K562 (cell line): Measurements from ENCODE around the gene PDZK1IP1. TPM values are rescaled to one million over a fixed set of nuclear protein-coding genes. Genes with fewer than 3 reads are reported as not detected.
A peak's percentile ranks its signal among the peaks of the same experiment; 100 is the strongest.

ENCODE experiments used
- CHD1 ChIP-seq: fragments of 200-600 bp; sonication (generic); IDR thresholded peaks from one replicate; pipeline ENCODE4 v1.6.1; 2012; ENCODE audit warnings: mild to moderate bottlenecking, moderate library complexity, low read length, inconsistent platforms
- HDAC8 ChIP-seq: fragments of 450-650 bp; IDR thresholded peaks from 2 replicates; pipeline ENCODE4 v1.6.1; 2016; ENCODE audit warnings: mild to moderate bottlenecking, missing genetic modification characterization, moderate library complexity, missing compliant biosample characterization
- MCM5 ChIP-seq: fragments of 450-650 bp; IDR thresholded peaks from 2 replicates; pipeline ENCODE4 v1.6.1; 2016; ENCODE audit warnings: low read depth
- NCOA1 ChIP-seq: fragments of 450-650 bp; IDR thresholded peaks from 2 replicates; pipeline ENCODE4 v1.6.1; 2016; ENCODE audit warnings: low read depth
- PHF20 ChIP-seq: fragments of 450-650 bp; IDR thresholded peaks from 2 replicates; pipeline ENCODE4 v1.6.1; 2018; ENCODE audit not compliant: partially characterized antibody
- STAG1 ChIP-seq: sonication (generic); formaldehyde crosslinking; IDR thresholded peaks from 2 replicates; pipeline ENCODE4 v1.5.0; 2020; ENCODE audit warnings: missing genetic modification reagents, borderline replicate concordance
- TAF9B ChIP-seq: fragments of 450-650 bp; IDR thresholded peaks from 2 replicates; pipeline ENCODE4 v1.6.1; 2018; ENCODE audit warnings: mild to moderate bottlenecking; ENCODE audit not compliant: partially characterized antibody
- ZBTB17 ChIP-seq: fragments of 450-650 bp; formaldehyde crosslinking; IDR thresholded peaks from 2 replicates; pipeline ENCODE4 v1.4.0; 2020; ENCODE audit warnings: mild to moderate bottlenecking
- ZNF197 ChIP-seq: fragments of 200-800 bp; sonication (Bioruptor generic); IDR thresholded peaks from 2 replicates; pipeline ENCODE4 v1.6.1; 2016; ENCODE audit warnings: low read depth, missing genetic modification characterization, missing compliant biosample characterization
- ZNF551 ChIP-seq: fragments of 250-450 bp; sonication (Bioruptor Pico); IDR thresholded peaks from 2 replicates; pipeline ENCODE4 v1.5.0; 2021; ENCODE audit warnings: mild to moderate bottlenecking, moderate library complexity
- polyA plus RNA-seq, 8 experiments: library from polyadenylated mRNA; depleted of rRNA in 4 of 8; stranded (reverse) in 5 of 8; unstranded in 3 of 8; fragments of >200 nt; fragmentation: Nextera tagmentation in 2 of 8; fragmentation: Illumina TruSeq in 1 of 8; extraction: Ambion mirVana in 2 of 8; extraction: Trizol in 1 of 8; gene quantifications; 2 replicates each; pipeline versions ENCODE4 v1.2.1 to v1.2.3, GENCODE V29; 2011 to 2014; ENCODE audit warnings: inconsistent platforms in 1 of 8, missing spikeins in 1 of 8
- total RNA-seq, 7 experiments: library from RNA; depleted of rRNA in 6 of 7; stranded (reverse); fragments of >200 nt in 6 of 7; fragmentation: Illumina TruSeq in 2 of 7; extraction: Trizol in 2 of 7; gene quantifications; 2 replicates each; pipeline versions ENCODE4 v1.2.1 to v1.2.3, GENCODE V29; 2011 to 2021; ENCODE audit warnings: low replicate concordance in 1 of 7
- TF ChIP-seq, protein P1 (sequence below), 2 experiments: fragments of 450-650 bp; IDR thresholded peaks; 2 replicates each; pipeline ENCODE4 v1.6.1; 2016; ENCODE audit warnings: mild to moderate bottlenecking in 2 of 2, borderline replicate concordance in 1 of 2, low read depth in 1 of 2, moderate library complexity in 1 of 2
- TF ChIP-seq, protein P2 (sequence below): fragments of 450-650 bp; formaldehyde crosslinking; IDR thresholded peaks from 2 replicates; pipeline ENCODE4 v1.4.0; 2020; ENCODE audit warnings: mild to moderate bottlenecking, mixed read lengths
- TF ChIP-seq, protein P3 (sequence below): fragments of 450-650 bp; formaldehyde crosslinking; IDR thresholded peaks from 2 replicates; pipeline ENCODE4 v1.4.0; 2020; ENCODE audit warnings: mild to moderate bottlenecking, moderate library complexity
- TF ChIP-seq, protein P4 (sequence below): sonication (generic); formaldehyde crosslinking; IDR thresholded peaks from 2 replicates; pipeline ENCODE4 v1.8.1; 2023; ENCODE audit warnings: mild to moderate bottlenecking, missing genetic modification reagents

PDZK1IP1 gene
- total and polyA plus RNA-seq, 9 of the 15 experiments (the other 6 are each of a cell fraction or from before 2014, with no cell fraction given): 0.17 to 0.68 (median 0.53) TPM; not detected in 2

DNA sequence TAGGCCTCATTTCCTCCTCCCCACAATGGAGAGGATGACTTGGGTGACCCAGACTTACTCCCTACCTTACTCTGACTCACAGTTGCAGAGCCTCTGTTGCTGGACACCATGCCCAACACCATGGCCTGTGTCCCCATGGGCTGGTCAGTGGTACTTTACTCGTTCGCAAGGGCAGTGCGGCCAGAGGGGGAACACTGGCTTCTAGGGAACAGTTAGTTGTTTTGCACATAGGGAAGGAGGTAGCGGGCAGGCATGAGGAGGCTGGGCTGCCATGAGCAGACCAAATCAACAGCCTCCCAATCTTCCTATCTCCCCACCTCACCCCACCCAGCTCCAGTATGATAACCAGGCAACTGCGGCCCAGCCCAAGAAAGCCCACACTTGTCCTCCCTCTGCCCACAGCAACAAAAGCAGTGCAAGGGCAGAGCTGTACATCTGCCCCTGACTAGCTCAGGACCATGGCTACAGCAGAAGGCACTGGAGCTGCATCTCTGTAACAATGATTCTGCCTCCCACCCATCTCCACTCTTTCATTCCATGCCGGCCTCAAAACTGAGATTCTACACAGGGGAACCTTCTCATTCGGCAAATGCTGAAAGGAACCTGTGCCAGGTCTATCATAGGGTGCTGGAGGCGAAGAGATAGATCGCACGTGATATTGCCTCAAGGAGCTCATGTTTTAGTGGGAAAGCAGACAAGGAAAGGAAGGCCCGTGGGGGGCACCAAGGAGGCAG is 23.6 kb upstream of the PDZK1IP1 start (continued):
- TF ChIP-seq, protein P1, sequence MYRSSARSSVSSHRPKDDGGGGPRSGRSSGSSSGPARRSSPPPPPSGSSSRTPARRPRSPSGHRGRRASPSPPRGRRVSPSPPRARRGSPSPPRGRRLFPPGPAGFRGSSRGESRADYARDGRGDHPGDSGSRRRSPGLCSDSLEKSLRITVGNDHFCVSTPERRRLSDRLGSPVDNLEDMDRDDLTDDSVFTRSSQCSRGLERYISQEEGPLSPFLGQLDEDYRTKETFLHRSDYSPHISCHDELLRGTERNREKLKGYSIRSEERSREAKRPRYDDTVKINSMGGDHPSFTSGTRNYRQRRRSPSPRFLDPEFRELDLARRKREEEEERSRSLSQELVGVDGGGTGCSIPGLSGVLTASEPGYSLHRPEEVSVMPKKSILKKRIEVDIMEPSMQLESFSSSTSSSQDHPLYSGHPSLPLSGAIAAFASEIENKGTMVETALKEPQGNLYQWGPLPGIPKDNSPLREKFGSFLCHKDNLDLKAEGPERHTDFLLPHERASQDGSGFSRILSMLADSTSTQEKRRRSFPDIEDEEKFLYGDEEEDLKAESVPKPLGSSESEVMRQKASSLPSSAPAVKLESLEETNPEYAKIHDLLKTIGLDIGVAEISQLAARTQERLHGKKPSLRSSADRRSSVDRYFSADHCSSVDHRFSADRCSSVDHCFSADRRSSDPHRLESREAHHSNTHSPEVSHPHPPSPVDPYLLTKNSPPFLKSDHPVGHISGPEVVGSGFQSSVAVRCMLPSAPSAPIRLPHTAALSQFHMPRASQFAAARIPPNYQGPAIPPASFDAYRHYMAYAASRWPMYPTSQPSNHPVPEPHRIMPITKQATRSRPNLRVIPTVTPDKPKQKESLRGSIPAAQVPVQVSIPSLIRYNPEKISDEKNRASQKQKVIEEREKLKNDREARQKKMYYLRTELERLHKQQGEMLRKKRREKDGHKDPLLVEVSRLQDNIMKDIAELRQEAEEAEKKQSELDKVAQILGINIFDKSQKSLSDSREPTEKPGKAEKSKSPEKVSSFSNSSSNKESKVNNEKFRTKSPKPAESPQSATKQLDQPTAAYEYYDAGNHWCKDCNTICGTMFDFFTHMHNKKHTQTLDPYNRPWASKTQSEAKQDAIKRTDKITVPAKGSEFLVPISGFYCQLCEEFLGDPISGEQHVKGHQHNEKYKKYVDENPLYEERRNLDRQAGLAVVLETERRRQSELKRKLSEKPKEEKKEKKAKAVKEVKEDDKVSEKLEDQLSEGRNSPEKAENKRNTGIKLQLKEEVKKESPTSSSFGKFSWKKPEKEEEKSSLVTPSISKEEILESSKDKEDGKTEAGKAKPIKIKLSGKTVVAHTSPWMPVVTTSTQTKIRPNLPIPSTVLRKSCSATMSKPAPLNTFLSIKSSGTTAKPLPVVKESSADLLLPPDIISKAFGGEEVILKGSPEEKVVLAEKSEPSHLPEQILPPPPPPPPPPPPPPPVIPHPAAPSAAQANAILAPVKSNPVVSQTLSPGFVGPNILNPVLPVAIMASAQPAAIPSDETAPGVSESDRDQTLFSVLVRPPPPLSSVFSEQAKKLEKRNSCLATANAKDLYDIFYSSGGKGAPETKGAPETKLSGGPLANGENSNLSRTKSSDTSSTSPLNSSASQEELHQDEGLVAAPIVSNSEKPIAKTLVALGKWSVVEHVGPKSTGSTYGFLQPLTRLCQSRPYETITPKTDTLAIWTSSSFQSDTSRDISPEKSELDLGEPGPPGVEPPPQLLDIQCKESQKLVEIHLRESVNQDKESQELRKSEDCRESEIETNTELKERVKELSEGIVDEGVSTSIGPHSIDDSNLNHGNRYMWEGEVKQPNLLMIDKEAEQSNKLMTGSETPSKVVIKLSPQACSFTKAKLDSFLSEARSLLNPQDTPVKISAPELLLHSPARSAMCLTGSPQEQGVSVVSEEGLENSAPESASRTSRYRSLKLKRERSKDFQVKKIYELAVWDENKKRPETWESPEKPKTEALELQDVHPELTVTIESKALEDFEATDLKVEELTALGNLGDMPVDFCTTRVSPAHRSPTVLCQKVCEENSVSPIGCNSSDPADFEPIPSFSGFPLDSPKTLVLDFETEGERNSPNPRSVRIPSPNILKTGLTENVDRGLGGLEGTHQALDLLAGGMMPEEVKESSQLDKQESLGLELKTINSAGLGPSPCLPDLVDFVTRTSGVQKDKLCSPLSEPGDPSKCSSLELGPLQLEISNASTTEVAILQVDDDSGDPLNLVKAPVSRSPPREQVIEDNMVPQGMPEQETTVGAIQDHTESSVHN (IDR thresholded peaks at IDR 0.05; ENCODE audit: borderline replicate concordance in 1 of 2, low read depth in 1 of 2): no peak
- TF ChIP-seq ZBTB17: 0 out of 2 replicates have a peak, but pooled peaks have one; percentile 33
- no peak for TF ChIP-seq NCOA1
- TF ChIP-seq TAF9B: no peak
- TF ChIP-seq, protein P2, sequence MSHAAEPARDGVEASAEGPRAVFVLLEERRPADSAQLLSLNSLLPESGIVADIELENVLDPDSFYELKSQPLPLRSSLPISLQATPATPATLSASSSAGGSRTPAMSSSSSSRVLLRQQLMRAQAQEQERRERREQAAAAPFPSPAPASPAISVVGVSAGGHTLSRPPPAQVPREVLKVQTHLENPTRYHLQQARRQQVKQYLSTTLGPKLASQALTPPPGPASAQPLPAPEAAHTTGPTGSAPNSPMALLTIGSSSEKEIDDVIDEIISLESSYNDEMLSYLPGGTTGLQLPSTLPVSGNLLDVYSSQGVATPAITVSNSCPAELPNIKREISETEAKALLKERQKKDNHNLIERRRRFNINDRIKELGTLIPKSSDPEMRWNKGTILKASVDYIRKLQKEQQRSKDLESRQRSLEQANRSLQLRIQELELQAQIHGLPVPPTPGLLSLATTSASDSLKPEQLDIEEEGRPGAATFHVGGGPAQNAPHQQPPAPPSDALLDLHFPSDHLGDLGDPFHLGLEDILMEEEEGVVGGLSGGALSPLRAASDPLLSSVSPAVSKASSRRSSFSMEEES: no peak
- TF ChIP-seq, protein P3, sequence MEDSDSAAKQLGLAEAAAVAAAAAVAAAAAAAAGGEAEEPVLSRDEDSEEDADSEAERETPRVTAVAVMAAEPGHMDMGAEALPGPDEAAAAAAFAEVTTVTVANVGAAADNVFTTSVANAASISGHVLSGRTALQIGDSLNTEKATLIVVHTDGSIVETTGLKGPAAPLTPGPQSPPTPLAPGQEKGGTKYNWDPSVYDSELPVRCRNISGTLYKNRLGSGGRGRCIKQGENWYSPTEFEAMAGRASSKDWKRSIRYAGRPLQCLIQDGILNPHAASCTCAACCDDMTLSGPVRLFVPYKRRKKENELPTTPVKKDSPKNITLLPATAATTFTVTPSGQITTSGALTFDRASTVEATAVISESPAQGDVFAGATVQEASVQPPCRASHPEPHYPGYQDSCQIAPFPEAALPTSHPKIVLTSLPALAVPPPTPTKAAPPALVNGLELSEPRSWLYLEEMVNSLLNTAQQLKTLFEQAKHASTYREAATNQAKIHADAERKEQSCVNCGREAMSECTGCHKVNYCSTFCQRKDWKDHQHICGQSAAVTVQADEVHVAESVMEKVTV (CRISPR knock-in tag): no peak
- TF ChIP-seq STAG1 (CRISPR knock-in tag): no peak
- no peak for TF ChIP-seq MCM5
- peak; percentile 2 for TF ChIP-seq CHD1
- no peak for TF ChIP-seq PHF20
- TF ChIP-seq, protein P4, sequence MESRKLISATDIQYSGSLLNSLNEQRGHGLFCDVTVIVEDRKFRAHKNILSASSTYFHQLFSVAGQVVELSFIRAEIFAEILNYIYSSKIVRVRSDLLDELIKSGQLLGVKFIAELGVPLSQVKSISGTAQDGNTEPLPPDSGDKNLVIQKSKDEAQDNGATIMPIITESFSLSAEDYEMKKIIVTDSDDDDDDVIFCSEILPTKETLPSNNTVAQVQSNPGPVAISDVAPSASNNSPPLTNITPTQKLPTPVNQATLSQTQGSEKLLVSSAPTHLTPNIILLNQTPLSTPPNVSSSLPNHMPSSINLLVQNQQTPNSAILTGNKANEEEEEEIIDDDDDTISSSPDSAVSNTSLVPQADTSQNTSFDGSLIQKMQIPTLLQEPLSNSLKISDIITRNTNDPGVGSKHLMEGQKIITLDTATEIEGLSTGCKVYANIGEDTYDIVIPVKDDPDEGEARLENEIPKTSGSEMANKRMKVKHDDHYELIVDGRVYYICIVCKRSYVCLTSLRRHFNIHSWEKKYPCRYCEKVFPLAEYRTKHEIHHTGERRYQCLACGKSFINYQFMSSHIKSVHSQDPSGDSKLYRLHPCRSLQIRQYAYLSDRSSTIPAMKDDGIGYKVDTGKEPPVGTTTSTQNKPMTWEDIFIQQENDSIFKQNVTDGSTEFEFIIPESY: no peak
- TF ChIP-seq ZNF197 (CRISPR knock-in tag): no peak
- no peak for TF ChIP-seq ZNF551 (CRISPR knock-in tag)
- TF ChIP-seq HDAC8 (tag): no peak
